ENCODE measurements around the gene SCN2A.

SCN2A gene

GRCh38 chr2:165425556-165425955 lies 186.3 kb downstream of the SCN2A start:
- DNase-seq: no peak

DNA sequence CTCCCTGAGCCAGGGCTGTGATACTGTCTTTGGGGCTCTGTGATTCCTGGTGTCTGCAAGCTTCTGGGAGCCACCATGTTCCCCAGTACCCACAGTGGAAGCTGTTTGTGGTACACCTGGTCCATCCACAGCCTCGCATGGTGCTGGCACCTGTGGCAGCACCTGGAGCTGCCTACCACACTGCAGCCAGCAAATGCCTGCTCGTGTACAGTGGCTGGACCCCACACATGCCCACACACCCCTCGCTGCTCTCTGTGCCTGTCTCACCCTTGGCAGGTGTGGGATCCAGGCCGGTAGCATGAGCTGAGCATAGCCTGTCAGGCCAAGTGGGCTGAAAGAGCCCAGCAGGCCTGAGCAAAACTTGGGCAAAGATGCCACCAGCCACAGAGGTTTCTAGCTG lies 188.5 kb downstream of the SCN2A start:
- no peak for DNase-seq

GRCh38 chr2:165428926-165429325 lies 189.7 kb downstream of the SCN2A start:
- DNase-seq: no peak

DNA sequence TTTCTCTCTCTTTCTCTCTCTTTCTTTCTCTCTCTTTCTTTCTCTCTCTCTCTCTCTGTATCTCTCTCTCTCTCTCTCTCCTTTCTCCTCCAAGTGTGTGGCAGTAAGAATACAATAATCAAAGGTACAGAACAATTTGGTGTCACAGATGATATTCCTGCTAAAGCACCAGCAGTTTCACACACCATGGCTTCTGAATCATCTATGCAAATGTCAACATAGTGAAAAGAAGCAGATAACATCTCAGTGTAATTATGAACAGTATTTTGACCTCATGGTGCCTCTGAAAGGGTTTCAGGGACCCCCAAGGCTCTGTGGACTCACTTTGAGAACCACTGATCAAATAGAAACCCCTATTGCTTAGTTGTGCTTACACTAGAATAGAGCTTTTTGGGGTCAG lies 191.8 kb downstream of the SCN2A start:
- peak; percentile 29 to 51 for DNase-seq

DNA sequence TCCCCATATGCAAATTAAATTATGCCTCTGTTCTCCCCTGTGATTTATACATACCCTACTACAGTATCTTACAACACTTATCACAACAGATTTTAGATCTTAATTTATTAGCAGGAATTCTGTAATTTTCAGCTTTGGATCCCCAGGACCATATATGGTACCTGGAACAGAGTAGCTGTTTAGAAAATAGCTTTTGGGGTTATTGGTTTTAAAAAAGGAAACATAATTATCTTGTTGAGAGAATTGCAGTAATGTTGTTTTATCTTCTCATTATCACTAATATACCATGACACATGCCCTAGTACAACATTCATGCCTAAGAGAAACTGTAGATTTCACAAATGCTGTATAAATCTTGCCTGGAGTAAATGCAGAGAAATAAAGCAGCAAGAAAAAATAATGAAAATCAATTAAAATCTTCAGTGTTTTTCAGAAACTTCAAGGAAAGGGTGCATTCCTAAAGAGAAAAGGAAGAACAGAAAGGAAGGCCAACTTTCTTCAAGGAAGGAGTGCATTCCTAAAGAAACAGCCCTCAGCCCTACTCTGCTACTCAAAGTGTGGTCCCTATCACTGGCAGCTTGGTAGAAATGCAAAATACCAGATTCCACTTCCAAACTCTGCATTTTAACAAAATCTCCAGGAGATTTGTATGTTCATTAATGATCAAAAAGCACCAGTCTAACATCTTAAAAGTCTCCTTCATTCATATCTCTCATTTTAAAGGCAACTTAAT lies 193.2 kb downstream of the SCN2A start:
- DNase-seq: no peak

- DNase-seq: peak in 1 of 2 experiments; percentile 9
Measured at GRCh38 chr2:165434865-165435496, 195.8 kb downstream of the SCN2A start.

GRCh38 chr2:165435611-165436010 lies 196.4 kb downstream of the SCN2A start:
- no peak for DNase-seq

- DNase-seq: no peak
Measured at GRCh38 chr2:165436559-165436958, 197.3 kb downstream of the SCN2A start.

DNA sequence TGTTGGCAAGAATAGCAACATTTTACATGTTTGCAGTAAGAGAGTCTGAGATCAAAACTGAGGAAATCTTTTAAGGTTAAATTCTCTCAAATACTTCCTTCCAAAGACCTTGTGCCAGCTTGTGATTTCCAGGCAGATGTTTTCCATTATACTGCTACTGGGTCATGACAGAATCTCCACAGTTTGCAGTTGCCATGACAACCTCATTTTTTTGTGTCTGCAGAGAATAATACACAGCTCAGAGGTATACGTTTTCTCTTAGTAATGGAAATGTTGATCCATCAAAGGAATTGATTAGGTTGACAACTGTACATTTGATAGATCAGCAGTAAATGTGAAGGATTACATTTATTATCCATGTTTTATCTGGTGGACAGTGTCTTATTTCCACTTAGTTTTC lies 201.2 kb downstream of the SCN2A start:
- DNase-seq: no peak
